GDM1 (cell line): ENCODE data around the gene PSMD6.

Experiments
- DNase-seq: peaks from one replicate; lab custom pipeline; 2025; lab: John Stamatoyannopoulos, UW

The PSMD6 gene

GRCh38 chr3:64023187-64023860 lies at the start of gene PSMD6:
PSMD6 (minus strand) TSS chr3:64023494; CDS start chr3:64023419, 75 bp downstream.
- peak; percentile 85 for DNase-seq

- no peak for DNase-seq
Observed at GRCh38 chr3:64072126-64072525, 48.8 kb upstream of the PSMD6 start.

DNA sequence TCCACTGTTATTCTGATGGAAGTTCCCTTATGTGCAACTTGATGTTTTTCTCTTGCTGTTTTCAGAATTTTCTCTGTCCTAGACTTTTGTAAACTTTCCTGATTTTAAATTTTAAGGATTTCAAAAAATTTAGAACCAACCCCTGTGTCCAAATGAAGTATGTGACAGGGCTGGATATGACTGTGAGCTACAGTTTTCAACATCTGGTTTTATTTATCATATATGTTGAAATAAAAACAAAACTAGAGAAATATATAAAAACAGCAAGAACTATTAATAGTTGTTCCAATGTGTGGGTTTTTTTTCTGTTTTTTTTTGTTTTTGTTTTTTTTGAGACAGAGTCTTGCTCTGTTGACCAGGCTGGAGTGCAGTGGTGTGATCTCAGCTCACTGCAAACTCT lies 47.4 kb upstream of the PSMD6 start:
- DNase-seq = no peak

DNA sequence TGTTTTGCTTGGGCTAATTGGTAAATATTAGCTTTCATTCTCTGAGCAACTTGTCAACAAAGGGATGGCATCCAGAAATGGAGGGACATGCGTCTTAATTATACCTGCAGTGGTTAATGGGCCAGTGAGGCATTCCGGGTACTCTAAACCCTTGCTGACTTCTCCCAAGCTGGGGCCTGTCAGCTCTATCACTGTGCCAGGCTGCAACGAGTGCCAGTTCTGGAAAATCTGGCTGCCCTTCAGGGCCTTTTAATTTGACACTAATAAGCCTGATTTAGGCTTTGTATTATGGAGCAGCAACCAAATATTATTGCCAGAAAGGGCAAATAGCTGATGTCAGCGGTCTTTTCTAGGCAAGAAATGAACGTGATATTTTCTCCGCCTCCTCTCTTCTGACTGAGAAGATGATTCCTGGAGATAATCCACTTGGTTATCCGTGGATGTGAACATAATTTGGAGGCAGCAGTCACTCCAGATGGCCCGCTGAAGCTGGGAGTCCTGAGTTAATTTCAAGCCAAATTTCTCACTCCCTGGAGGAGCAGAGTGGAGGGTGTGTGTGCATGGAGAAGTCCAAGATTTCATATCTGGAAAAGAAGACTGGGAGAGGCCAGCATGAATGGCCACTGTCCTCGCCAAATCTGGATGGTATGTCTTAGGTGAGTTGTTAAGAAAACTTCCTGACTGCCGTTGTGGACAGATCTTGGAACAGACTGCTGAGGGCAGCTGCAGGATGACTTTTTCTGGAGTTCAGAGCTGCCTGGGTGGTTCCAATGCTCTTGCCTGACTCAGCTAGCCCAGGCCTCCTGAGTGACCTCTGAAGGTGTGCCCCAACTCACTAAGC lies 44.4 kb upstream of the PSMD6 start:
- DNase-seq = no peak

- no peak for DNase-seq
Observed at GRCh38 chr3:64064804-64065203, 41.5 kb upstream of the PSMD6 start.

- no peak for DNase-seq
Observed at GRCh38 chr3:64063983-64064438, 40.7 kb upstream of the PSMD6 start.

DNA sequence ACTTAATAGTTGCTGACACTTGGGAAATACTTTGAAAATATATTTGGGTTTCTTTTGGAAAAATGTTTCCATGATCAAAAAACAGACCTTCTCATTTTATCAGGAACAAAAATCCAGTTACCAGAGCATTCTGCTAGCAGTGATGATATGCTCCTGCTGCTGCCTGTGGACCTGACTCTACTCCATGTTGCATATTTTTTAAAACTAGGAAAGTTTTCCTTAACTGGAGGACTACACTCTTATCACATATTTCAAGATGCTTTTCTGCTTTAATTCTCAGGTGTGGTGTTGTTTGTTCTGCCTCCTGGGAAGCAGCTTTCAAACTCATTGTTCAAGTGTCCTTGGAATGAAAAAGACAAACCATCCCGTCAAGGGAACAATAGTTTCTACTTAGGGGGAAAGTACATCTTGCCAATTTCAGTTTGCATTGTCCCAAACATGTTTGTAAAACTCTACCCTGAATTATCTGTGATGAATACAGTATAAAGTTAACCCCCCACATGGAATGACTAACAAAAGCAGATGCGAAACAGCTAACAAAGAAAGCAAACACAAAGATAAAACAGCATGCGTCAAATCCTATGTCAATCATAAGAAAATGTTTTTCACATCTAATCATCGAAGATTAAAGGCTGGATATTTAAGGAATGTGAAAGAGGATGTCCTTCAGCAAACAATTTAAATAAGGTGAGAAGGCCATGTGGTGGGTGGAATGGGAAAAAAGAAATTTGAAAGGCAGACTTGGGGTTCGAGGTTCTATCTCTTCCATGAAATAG lies 40.1 kb upstream of the PSMD6 start:
- DNase-seq = no peak

DNA sequence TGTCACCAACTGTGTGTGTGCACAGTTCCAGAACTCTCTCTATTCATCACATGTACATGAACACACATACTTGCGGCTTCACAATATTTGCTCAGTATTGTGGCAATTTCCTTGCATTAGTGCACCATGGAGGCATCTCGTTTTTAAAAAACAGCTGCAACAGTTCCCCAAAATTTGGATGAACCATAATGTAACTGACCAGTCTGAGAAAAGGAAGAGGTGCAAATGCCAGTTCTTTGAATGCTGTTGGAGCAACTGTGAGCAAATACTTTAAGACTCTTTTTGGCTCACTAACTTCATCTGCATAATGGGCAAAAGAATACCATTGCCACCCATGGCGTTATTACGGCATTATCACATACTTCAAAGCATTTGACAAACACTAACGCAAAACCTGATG lies 38.3 kb upstream of the PSMD6 start:
- no peak for DNase-seq

GRCh38 chr3:64059484-64060175 lies 36.3 kb upstream of the PSMD6 start:
- DNase-seq = no peak

DNA sequence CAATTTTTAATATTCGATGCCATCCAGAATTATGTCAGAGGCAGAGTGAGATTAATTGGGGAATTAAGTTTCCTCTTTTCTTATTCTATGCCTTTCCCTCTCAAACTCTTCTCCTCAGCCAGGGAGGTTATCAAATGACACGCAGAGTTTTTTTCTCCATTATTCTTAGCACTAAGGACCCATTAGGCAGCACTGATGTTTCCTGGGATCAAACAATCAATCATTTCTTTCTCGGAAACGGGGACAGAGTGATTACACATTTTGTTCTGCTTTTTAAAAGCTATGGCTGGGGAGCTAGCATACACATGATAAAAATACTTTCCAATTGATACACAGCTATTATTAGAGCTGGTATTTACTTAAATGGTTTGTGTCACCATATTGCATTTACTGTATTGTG lies 35.3 kb upstream of the PSMD6 start:
- DNase-seq = no peak

DNA sequence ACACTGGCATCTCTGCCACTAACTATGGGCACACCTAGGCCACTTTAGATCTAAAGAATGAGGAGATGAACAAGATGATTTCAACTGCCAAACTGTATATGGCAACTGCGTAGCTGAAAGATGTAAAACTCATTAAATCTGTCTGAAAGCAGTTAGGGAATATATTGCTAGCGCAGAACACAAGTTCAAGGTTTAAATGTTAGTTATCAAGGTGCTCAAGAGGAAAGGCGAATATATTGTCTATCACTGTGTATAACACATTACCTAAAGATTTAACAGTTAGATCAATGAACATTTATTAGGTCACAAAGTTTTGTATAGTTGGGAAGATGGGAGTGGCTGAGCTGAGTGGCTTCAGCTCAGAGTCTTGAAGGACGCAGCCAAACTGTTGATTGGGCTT lies 33.9 kb upstream of the PSMD6 start:
- DNase-seq = no peak

DNA sequence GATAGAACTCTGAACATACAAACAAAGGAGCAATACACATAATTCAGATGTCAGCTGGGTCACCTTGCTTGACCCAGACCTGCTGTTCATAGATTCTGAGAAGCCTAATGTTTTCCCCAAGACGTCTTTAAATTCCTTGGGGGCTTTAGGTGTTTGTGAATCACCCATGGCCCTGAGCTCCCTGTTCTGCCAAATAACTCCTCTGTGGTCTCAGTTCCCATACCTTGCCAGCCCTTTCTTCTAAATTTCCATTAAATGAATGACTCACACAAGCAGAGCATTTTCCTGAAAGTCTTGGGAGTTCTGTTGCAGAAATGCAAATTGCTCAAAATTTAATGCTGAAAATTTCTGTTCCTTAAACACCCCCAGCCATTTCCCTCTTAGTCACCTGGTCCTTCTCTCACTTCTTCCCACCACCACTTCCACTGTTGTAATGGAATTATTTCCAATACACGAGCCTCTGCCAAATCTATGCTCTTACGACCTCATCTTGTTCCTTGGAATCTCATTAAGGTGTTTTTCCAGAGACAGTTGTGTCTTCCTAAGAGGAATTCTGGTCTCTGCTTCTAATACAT lies 33.4 kb upstream of the PSMD6 start:
- DNase-seq = no peak

DNA sequence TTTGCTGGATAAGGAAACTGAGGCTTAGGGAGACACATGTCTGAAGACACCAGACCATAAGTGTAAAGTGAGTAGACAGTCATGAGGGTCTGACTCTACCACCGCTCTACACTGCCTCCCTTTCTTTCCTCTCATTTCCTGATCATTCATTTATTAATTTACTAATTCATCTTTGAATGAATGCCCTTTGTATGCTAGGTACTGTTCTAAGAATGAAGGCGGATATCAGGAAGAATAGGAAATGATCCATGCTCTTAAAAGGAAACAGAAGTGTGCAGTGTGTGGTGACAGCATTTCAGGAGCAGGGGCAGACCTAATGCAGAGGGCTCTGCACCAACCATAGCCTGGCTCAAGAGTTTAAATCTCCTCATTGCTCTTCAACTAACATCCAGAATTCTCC lies 31.8 kb upstream of the PSMD6 start:
- DNase-seq = no peak

DNA sequence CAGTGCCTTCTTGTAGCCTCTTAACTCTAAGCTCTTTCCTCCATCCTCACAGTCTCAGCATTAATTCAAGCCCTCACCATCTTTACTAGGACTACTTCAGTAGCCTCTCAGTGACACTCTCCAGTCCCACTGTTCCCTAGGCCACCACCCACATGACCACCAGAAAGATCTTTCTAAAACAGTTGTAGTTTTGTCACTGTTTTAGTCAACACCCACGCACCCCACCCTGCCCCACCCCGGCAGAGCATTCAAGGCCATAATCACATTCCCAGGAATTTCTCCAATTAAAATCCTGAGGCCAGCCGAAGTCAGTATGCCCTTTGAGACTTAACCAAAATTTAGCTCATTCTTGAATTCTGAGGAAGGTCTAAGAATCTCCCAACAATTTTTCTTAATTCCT lies 31.2 kb upstream of the PSMD6 start:
- DNase-seq = no peak

DNA sequence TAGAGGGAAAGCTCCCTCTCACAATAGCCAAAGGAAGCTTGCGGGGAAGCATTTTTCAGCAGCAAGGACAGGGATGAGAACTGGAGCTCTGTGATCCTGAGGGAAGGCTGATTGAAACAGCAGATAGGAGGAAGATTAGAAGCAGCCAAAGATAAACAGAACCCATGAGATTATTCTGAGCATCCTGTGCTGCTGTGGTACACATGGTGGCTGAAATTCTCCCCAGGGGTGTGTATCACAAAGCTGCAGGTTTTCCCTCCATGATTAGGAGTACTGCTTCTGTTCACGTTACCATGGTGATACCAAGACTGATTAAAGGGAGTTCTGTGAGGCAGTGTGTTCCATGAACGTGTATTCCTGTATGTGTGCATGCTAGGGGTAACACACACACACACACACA lies 30.3 kb upstream of the PSMD6 start:
- no peak for DNase-seq

- no peak for DNase-seq
Observed at GRCh38 chr3:64053117-64053516, 29.8 kb upstream of the PSMD6 start.

GRCh38 chr3:64049832-64050231 lies 26.5 kb upstream of the PSMD6 start:
- DNase-seq = no peak

GRCh38 chr3:64049136-64049535 lies 25.8 kb upstream of the PSMD6 start:
- DNase-seq = no peak

GRCh38 chr3:64048631-64049061 lies 25.4 kb upstream of the PSMD6 start:
- DNase-seq = no peak

GRCh38 chr3:64047787-64048186 lies 24.5 kb upstream of the PSMD6 start:
- no peak for DNase-seq

DNA sequence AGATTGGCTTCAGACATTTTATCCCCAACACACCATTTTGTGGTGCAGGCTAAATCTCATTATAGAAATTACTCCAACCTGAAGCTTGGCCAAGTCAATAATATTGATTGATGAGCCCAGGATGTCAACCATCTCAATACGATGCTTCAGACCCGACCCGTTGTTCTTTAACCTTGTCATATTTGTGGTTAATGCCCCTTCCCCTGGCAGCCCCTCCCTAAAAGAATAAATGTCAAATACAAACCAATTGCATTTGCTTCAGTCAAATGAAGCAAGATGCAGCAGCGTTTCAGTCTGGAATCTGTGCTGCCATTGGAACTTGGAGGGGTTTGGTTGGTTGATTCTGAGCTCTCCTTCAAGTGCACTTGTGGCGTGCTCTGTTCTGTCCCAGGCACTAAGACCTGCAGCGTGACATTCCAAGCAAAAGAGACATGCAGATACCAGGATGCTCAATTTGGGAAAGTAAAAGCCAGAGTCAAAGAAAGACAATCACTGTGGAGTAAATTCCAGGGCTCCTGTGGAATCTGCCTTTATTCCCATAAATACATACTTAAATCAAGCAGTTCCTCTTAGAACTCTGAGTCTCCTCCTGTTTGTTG lies 23.8 kb upstream of the PSMD6 start:
- DNase-seq = no peak
